ENCODE results near the gene ZSCAN22. TPM values are rescaled to one million over a fixed set of nuclear protein-coding genes. Genes with fewer than 3 reads are reported as not detected.

Gene ZSCAN22
- total and polyA plus RNA-seq, 11 donors: 0.65 to 3.1 (median 1.9) TPM

GRCh38 chr19:58325311-58326022, 1.3 kb upstream of the ZSCAN22 start:
- intact Hi-C loops (cut with DNase I): loop anchor here in 5 of 10 donors (2.0 to 5.0 kb wide), 4 partner anchors 37 to 61 kb away; partner anchors contain the start of genes ZNF497 (in 3 of the 5), ZNF837 (in 2 of the 5) and RPS5 (in 1 of the 5)
- peaks cover 0 to 8% (median 0%) of the 10 kb centered on the region in 9 donors for H3K36me3 ChIP-seq

GRCh38 chr19:58326501-58326913, 287 bp upstream of the ZSCAN22 start:
- Histone ChIP-seq H3K27me3 (no peaks in the 10 kb centered on the region), H3K4me3 (peak overlapping the region; percentile 44 to 98 (median 82)), H3K9me3 (no peaks in the 10 kb centered on the region), H3K27ac (peak overlapping the region; percentile 81 to 99 (median 96)), H3K4me1 (peaks cover 5 to 38% (median 17%) of the 10 kb centered on the region in 12 donors), H3K36me3 (peaks cover 0 to 8% (median 0%) of the 10 kb centered on the region in 9 donors)
- 2 to 13% (median 4%) methylated on average over 9 of the region's 9 CpGs for WGBS, 4 donors
- no peak for TF ChIP-seq POLR2A (IDR thresholded peaks at IDR 0.05)
- no peak for TF ChIP-seq CTCF (IDR thresholded peaks at IDR 0.05)
- peak in 2 of 4 donors; percentile 1 to 12 for ATAC-seq
- intact Hi-C loops (cut with DNase I): loop anchor here in 5 of 10 donors (2.0 to 5.0 kb wide), 4 partner anchors 36 to 60 kb away; partner anchors contain the start of genes ZNF497 (in 3 of the 5), ZNF837 (in 2 of the 5) and RPS5 (in 1 of the 5)
- DNase-seq: no peak

More at GRCh38 chr19:58325311-58326022, 1.3 kb upstream of the ZSCAN22 start:
- H3K27ac ChIP-seq: no peak overlapping the region
- H3K27me3 ChIP-seq: no peaks in the 10 kb centered on the region
- DNase-seq: no peak
- no peak for ATAC-seq
- peak overlapping the region in 5 of 12 donors; percentile 79 to 98 (median 86) for H3K4me3 ChIP-seq
- no peak for TF ChIP-seq CTCF (IDR thresholded peaks at IDR 0.05)
- TF ChIP-seq POLR2A (IDR thresholded peaks at IDR 0.05): no peak
- peaks cover 5 to 35% (median 17%) of the 10 kb centered on the region in 12 donors for H3K4me1 ChIP-seq
- H3K9me3 ChIP-seq: no peaks in the 10 kb centered on the region
- WGBS, 4 donors: 90 to 94% (median 93%) methylated on average over 6 of the region's 6 CpGs

GRCh38 chr19:58328999-58329398, 2.2 kb downstream of the ZSCAN22 start:
- no peaks in the 10 kb centered on the region for H3K36me3 ChIP-seq
- DNase-seq (no peak), ATAC-seq (no peak)
- H3K27ac ChIP-seq: no peak overlapping the region
- no peaks in the 10 kb centered on the region for H3K9me3 ChIP-seq
- no peaks in the 10 kb centered on the region for H3K27me3 ChIP-seq
- 56 to 69% (median 61%) methylated on average over 10 of the region's 10 CpGs for WGBS, 4 donors
- H3K4me1 ChIP-seq: peaks cover 5 to 38% (median 17%) of the 10 kb centered on the region in 12 donors
- TF ChIP-seq CTCF (IDR thresholded peaks at IDR 0.05): no peak
- no peak for TF ChIP-seq POLR2A (IDR thresholded peaks at IDR 0.05)
- no peak overlapping the region for H3K4me3 ChIP-seq
- intact Hi-C loops (cut with DNase I): loop anchor here in 5 of 10 donors (2.0 to 5.0 kb wide), 3 partner anchors 33 to 53 kb away; partner anchors contain the start of genes ZNF497 (in 4 of the 5) and ZNF837 (in 1 of the 5)

GRCh38 chr19:58330458-58330857, 3.7 kb downstream of the ZSCAN22 start:
- peak in 1 of 2 donors; percentile 11 for TF ChIP-seq POLR2A (IDR thresholded peaks at IDR 0.05)
- no peak for TF ChIP-seq CTCF (IDR thresholded peaks at IDR 0.05)
- H3K4me3 ChIP-seq: no peak overlapping the region

More at GRCh38 chr19:58330458-58330857, 3.7 kb downstream of the ZSCAN22 start:
- no peak overlapping the region for H3K27ac ChIP-seq
- WGBS, 4 donors: 54 to 76% (median 72%) methylated on average over 4 of the region's 4 CpGs
- ATAC-seq: no peak
- peaks cover 5 to 35% (median 17%) of the 10 kb centered on the region in 12 donors for H3K4me1 ChIP-seq
- no peaks in the 10 kb centered on the region for H3K27me3 ChIP-seq
- H3K36me3 ChIP-seq: peaks cover 0 to 12% (median 8%) of the 10 kb centered on the region in 9 donors
- intact Hi-C loops (cut with DNase I): no loop called here
- H3K9me3 ChIP-seq: no peaks in the 10 kb centered on the region
- DNase-seq: no peak

Data from heart left ventricle (tissue), 16 donors.